RWPE2 (cell line): ENCODE measurements around the gene SPON1.

Experiments
- ATAC-seq: fragments of 200-7000 bp; cut with Tn5 transposase; 3 replicates; pipeline ENCODE4 v1.9.1; 2021; ENCODE audit warnings: low read depth
- DNase-seq: peaks from one replicate; pipeline ENCODE4 v3.0.0-alpha.2; 2020; ENCODE audit warnings: low spot score
- H3K27ac ChIP-seq: fragments of 450-650 bp; 2 replicates; pipeline ENCODE4 v1.5.1; 2017; ENCODE audit warnings: mild to moderate bottlenecking; ENCODE audit not compliant: poor library complexity, severe bottlenecking
- H3K27me3 ChIP-seq: fragments of 250-450 bp; sonication (Bioruptor Pico); 2 replicates; pipeline ENCODE4 v1.5.1; 2021; ENCODE audit warnings: mild to moderate bottlenecking, moderate library complexity; ENCODE audit not compliant: insufficient read depth, poor library complexity, severe bottlenecking
- H3K36me3 ChIP-seq: fragments of 250-450 bp; sonication (Bioruptor Pico); 2 replicates; pipeline ENCODE4 v1.5.1; 2020; ENCODE audit warnings: low read depth, mild to moderate bottlenecking, moderate library complexity
- H3K4me1 ChIP-seq: fragments of 250-450 bp; sonication (Bioruptor Pico); 2 replicates; pipeline ENCODE4 v1.5.1; 2021; ENCODE audit warnings: mild to moderate bottlenecking, moderate library complexity; ENCODE audit not compliant: insufficient read depth, poor library complexity, severe bottlenecking
- H3K4me3 ChIP-seq: fragments of 250-450 bp; sonication (Bioruptor Pico); 2 replicates; pipeline ENCODE4 v1.5.1; 2021; ENCODE audit warnings: mild to moderate bottlenecking, moderate library complexity; ENCODE audit not compliant: severe bottlenecking
- H3K9me3 ChIP-seq: fragments of 250-450 bp; sonication (Bioruptor Pico); 2 replicates; pipeline ENCODE4 v1.5.1; 2021; ENCODE audit warnings: mild to moderate bottlenecking, moderate library complexity; ENCODE audit not compliant: severe bottlenecking
- TF ChIP-seq, protein P1 (sequence below): fragments of 450-650 bp; IDR thresholded peaks from one replicate; pipeline ENCODE4 v1.5.1; 2017; ENCODE audit warnings: mild to moderate bottlenecking, moderate library complexity; ENCODE audit not compliant: poor library complexity, severe bottlenecking

The SPON1 gene

DNA sequence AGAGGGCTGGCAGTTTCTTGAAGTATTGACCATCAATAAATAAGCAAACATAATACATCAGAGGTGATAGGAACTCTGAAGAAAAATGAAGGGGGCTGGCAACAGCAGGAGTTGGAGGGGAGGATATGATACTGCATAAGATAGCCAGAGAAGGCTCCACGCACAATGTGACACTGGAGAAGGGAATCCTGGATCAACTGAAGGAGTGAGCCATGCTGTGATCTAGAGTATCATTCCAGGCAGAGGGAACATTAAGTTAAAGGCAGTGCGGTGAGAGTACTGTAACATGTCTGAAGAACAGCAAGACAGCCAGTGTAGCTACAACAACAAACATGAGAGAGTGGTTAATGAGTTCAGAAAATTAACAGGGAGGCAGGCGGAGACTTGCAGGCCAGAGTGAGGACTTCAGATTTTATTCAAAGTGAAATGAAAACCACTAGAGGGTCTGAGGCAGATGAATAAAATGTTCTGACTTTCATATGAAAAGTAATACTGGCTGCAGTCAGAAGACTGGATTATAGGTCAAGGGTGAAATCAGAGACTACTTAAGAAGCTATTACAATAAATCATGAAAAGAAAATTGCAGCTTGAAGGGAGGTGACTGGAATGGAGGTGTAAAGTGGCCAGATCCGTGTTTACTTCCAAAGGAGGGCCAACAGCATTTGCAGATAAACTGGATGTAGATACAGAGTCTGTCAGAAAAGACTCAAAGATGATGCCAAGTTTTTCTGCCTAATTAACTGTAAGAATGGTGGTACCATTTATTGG lies 347.1 kb downstream of the SPON1 start:
- TF ChIP-seq, protein P1, sequence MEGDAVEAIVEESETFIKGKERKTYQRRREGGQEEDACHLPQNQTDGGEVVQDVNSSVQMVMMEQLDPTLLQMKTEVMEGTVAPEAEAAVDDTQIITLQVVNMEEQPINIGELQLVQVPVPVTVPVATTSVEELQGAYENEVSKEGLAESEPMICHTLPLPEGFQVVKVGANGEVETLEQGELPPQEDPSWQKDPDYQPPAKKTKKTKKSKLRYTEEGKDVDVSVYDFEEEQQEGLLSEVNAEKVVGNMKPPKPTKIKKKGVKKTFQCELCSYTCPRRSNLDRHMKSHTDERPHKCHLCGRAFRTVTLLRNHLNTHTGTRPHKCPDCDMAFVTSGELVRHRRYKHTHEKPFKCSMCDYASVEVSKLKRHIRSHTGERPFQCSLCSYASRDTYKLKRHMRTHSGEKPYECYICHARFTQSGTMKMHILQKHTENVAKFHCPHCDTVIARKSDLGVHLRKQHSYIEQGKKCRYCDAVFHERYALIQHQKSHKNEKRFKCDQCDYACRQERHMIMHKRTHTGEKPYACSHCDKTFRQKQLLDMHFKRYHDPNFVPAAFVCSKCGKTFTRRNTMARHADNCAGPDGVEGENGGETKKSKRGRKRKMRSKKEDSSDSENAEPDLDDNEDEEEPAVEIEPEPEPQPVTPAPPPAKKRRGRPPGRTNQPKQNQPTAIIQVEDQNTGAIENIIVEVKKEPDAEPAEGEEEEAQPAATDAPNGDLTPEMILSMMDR = no peak
- Histone ChIP-seq H3K27ac (peak overlapping the region; percentile 31), H3K27me3 (no peaks in the 10 kb centered on the region), H3K9me3 (no peaks in the 10 kb centered on the region), H3K4me1 (peaks cover 29% of the 10 kb centered on the region), H3K4me3 (no peak overlapping the region), H3K36me3 (no peaks in the 10 kb centered on the region)
- no peak for ATAC-seq
- DNase-seq = no peak

DNA sequence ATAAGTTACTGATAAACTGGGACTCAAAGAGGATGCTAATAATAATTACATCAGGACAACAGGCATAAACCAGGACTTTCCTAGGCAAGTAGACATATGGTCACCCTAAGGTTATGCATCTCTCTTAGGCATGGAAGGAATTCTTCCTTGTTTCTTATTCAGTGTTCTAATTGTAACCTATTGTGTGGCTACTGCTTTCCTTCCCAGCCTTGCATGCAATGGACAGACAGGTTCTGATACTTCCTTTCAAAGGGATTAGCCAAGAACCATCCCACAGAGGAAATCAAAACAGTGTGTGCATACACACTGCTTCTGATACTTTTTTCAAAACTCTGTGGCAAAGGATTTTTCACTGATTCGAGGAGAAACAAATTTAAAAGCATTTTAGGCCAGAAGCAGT lies 348.2 kb downstream of the SPON1 start:
- Histone ChIP-seq H3K36me3 (no peaks in the 10 kb centered on the region), H3K27me3 (no peaks in the 10 kb centered on the region), H3K4me1 (peaks cover 29% of the 10 kb centered on the region), H3K27ac (no peak overlapping the region), H3K4me3 (no peak overlapping the region), H3K9me3 (no peaks in the 10 kb centered on the region)
- TF ChIP-seq, protein P1 = no peak
- DNase-seq (no peak), ATAC-seq (peak; percentile 28)

GRCh38 chr11:14312736-14313438 lies 350.4 kb downstream of the SPON1 start:
- DNase-seq = no peak
- H3K27ac ChIP-seq = no peak overlapping the region
- no peaks in the 10 kb centered on the region for H3K36me3 ChIP-seq
- no peak overlapping the region for H3K4me3 ChIP-seq
- TF ChIP-seq, protein P1 = no peak
- H3K27me3 ChIP-seq = no peaks in the 10 kb centered on the region
- peak; percentile 41 for ATAC-seq
- no peaks in the 10 kb centered on the region for H3K9me3 ChIP-seq
- H3K4me1 ChIP-seq = peaks cover 35% of the 10 kb centered on the region

DNA sequence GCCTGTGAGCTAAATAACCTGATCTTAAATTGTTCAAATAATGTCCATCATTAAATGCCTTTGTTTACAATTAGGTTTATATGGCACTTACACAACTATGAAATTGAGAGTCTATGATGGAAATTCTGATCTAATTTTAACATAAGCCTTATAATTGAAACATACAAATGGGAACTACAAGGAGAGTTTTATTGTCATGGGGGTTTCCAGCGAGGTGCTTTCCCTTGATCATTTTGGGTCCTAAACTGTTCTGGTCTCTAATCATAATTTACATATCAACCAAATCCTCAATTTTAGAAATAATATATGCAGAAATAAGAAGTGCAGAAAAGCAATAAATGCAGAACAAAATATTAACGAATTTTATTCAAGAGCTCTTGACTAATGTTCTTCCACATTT lies 351.6 kb downstream of the SPON1 start:
- TF ChIP-seq, protein P1 = no peak
- H3K27ac ChIP-seq = no peak overlapping the region
- ATAC-seq (no peak), DNase-seq (no peak)
- H3K27me3 ChIP-seq = no peaks in the 10 kb centered on the region
- peaks cover 34% of the 10 kb centered on the region for H3K4me1 ChIP-seq
- no peaks in the 10 kb centered on the region for H3K9me3 ChIP-seq
- no peak overlapping the region for H3K4me3 ChIP-seq
- H3K36me3 ChIP-seq = no peaks in the 10 kb centered on the region

GRCh38 chr11:14315130-14315529 lies 352.6 kb downstream of the SPON1 start:
- Histone ChIP-seq H3K36me3 (no peaks in the 10 kb centered on the region), H3K27ac (no peak overlapping the region), H3K27me3 (no peaks in the 10 kb centered on the region), H3K9me3 (no peaks in the 10 kb centered on the region), H3K4me3 (no peak overlapping the region), H3K4me1 (peaks cover 35% of the 10 kb centered on the region)
- TF ChIP-seq, protein P1 = no peak
- ATAC-seq = no peak
- DNase-seq = no peak
